ENCODE data around the gene SCG2.

The SCG2 gene

GRCh38 chr2:223601932-223602666 is at the start of gene SCG2:
Gene SCG2 (minus strand): TSS chr2:223602361. CDS start chr2:223599282, 3,079 bp downstream.
- peak; percentile 19 for DNase-seq (ENCODE audit: low read depth)

GRCh38 chr2:223649554-223650533 is 47.7 kb upstream of the SCG2 start:
- DNase-seq (ENCODE audit: low read depth): no peak

- no peak for DNase-seq (ENCODE audit: low read depth)
Measured at GRCh38 chr2:223648755-223649154, 46.6 kb upstream of the SCG2 start.

GRCh38 chr2:223647258-223647952 is 45.2 kb upstream of the SCG2 start:
- no peak for DNase-seq (ENCODE audit: low read depth)

- DNase-seq (ENCODE audit: low read depth): no peak
Measured at GRCh38 chr2:223644136-223644535, 42.0 kb upstream of the SCG2 start.

GRCh38 chr2:223643309-223643708 is 41.1 kb upstream of the SCG2 start:
- DNase-seq (ENCODE audit: low read depth): no peak

- DNase-seq (ENCODE audit: low read depth): no peak
Measured at GRCh38 chr2:223642506-223642905, 40.3 kb upstream of the SCG2 start.

GRCh38 chr2:223641082-223641481 is 38.9 kb upstream of the SCG2 start:
- no peak for DNase-seq (ENCODE audit: low read depth)

GRCh38 chr2:223635080-223635479 is 32.9 kb upstream of the SCG2 start:
- DNase-seq (ENCODE audit: low read depth): no peak

- no peak for DNase-seq (ENCODE audit: low read depth)
Measured at GRCh38 chr2:223634238-223634637, 32.1 kb upstream of the SCG2 start.

GRCh38 chr2:223633656-223634055 is 31.5 kb upstream of the SCG2 start:
- no peak for DNase-seq (ENCODE audit: low read depth)

- no peak for DNase-seq (ENCODE audit: low read depth)
Measured at GRCh38 chr2:223632826-223633225, 30.7 kb upstream of the SCG2 start.

- no peak for DNase-seq (ENCODE audit: low read depth)
Measured at GRCh38 chr2:223626716-223627115, 24.6 kb upstream of the SCG2 start.

- no peak for DNase-seq (ENCODE audit: low read depth)
Measured at GRCh38 chr2:223625652-223626051, 23.5 kb upstream of the SCG2 start.

GRCh38 chr2:223621901-223622300 is 19.7 kb upstream of the SCG2 start:
- no peak for DNase-seq (ENCODE audit: low read depth)

GRCh38 chr2:223619486-223620129 is 17.4 kb upstream of the SCG2 start:
- no peak for DNase-seq (ENCODE audit: low read depth)

- DNase-seq (ENCODE audit: low read depth): no peak
Measured at GRCh38 chr2:223618172-223619035, 16.2 kb upstream of the SCG2 start.

- no peak for DNase-seq (ENCODE audit: low read depth)
Measured at GRCh38 chr2:223614534-223614933, 12.4 kb upstream of the SCG2 start.

- DNase-seq (ENCODE audit: low read depth): no peak
Measured at GRCh38 chr2:223613017-223613950, 11.1 kb upstream of the SCG2 start.

- DNase-seq (ENCODE audit: low read depth): no peak
Measured at GRCh38 chr2:223612501-223612900, 10.3 kb upstream of the SCG2 start.
